Measurements from ENCODE around the gene ACSM2B. TPM values are rescaled to one million over a fixed set of nuclear protein-coding genes. Genes with fewer than 3 reads are reported as not detected.
A peak's percentile ranks its signal among the peaks of the same experiment; 100 is the strongest.
"Not testable (repeated sequence)": the region's sequence is repeated elsewhere in the genome, so short reads cannot be mapped to it uniquely, and the experiment has no call there.

The ACSM2B gene
- total RNA-seq, 1 experiment from 2014 or later: not detected

- no TSS peak for BruUV-seq (replicated peaks)
- H3K4me3 Mint-ChIP-seq (ENCODE audit: unreplicated experiment): no peak overlapping the region
Measured at GRCh38 chr16:20598832-20599469, 22.8 kb upstream of the ACSM2B start.

GRCh38 chr16:20595694-20596093, 19.5 kb upstream of the ACSM2B start:
- peaks cover 11% of the 10 kb centered on the region for H3K27me3 Mint-ChIP-seq (ENCODE audit: insufficient read depth, unreplicated experiment)
- H3K4me3 Mint-ChIP-seq (ENCODE audit: unreplicated experiment); POLR2A ChIA-PET; H3K36me3 Mint-ChIP-seq (ENCODE audit: insufficient read depth, unreplicated experiment); intact Hi-C loops (cut with micrococcal nuclease); CTCF ChIA-PET; BruUV-seq (replicated peaks); H3K4me1 Mint-ChIP-seq (ENCODE audit: insufficient read depth, unreplicated experiment); DNase-seq (ENCODE audit: unreplicated experiment); H3K27ac Mint-ChIP-seq (ENCODE audit: low read depth, unreplicated experiment): not testable (repeated sequence)
- peaks cover 16% of the 10 kb centered on the region for H3K9me3 Mint-ChIP-seq (ENCODE audit: unreplicated experiment)

More at GRCh38 chr16:20598832-20599469, 22.8 kb upstream of the ACSM2B start:
- intact Hi-C loops (cut with micrococcal nuclease): no loop called here
- DNase-seq (ENCODE audit: unreplicated experiment): no peak
- ChIA-PET POLR2A (interaction anchor here (0.7 kb wide), 1 partner anchor 11 kb away, joined by 4 read pairs; no protein-coding TSS in a partner anchor), CTCF (no interaction called here)
- no peaks in the 10 kb centered on the region for H3K27me3 Mint-ChIP-seq (ENCODE audit: insufficient read depth, unreplicated experiment)
- peaks cover 5% of the 10 kb centered on the region for H3K4me1 Mint-ChIP-seq (ENCODE audit: insufficient read depth, unreplicated experiment)
- no peak overlapping the region for H3K27ac Mint-ChIP-seq (ENCODE audit: low read depth, unreplicated experiment)
- no peak for TF ChIP-seq CTCF (IDR thresholded peaks at IDR 0.05; ENCODE audit: unreplicated experiment)
- peaks cover 8% of the 10 kb centered on the region for H3K9me3 Mint-ChIP-seq (ENCODE audit: unreplicated experiment)
- H3K36me3 Mint-ChIP-seq (ENCODE audit: insufficient read depth, unreplicated experiment): no peaks in the 10 kb centered on the region

GRCh38 chr16:20595068-20595467, 18.9 kb upstream of the ACSM2B start:
- POLR2A ChIA-PET; H3K27ac Mint-ChIP-seq (ENCODE audit: low read depth, unreplicated experiment): not testable (repeated sequence)
- H3K27me3 Mint-ChIP-seq (ENCODE audit: insufficient read depth, unreplicated experiment): peaks cover 11% of the 10 kb centered on the region

GRCh38 chr16:20592780-20593179, 16.6 kb upstream of the ACSM2B start:
- DNase-seq (ENCODE audit: unreplicated experiment); CTCF ChIA-PET; POLR2A ChIA-PET; H3K4me3 Mint-ChIP-seq (ENCODE audit: unreplicated experiment); H3K36me3 Mint-ChIP-seq (ENCODE audit: insufficient read depth, unreplicated experiment); intact Hi-C loops (cut with micrococcal nuclease); BruUV-seq (replicated peaks); H3K4me1 Mint-ChIP-seq (ENCODE audit: insufficient read depth, unreplicated experiment): not testable (repeated sequence)
- H3K9me3 Mint-ChIP-seq (ENCODE audit: unreplicated experiment): peaks cover 16% of the 10 kb centered on the region
- peaks cover 11% of the 10 kb centered on the region for H3K27me3 Mint-ChIP-seq (ENCODE audit: insufficient read depth, unreplicated experiment)
- peak overlapping the region; percentile 18 for H3K27ac Mint-ChIP-seq (ENCODE audit: low read depth, unreplicated experiment)

More at GRCh38 chr16:20595068-20595467, 18.9 kb upstream of the ACSM2B start:
- peaks cover 16% of the 10 kb centered on the region for H3K9me3 Mint-ChIP-seq (ENCODE audit: unreplicated experiment)
- BruUV-seq (replicated peaks); H3K4me3 Mint-ChIP-seq (ENCODE audit: unreplicated experiment); intact Hi-C loops (cut with micrococcal nuclease); H3K4me1 Mint-ChIP-seq (ENCODE audit: insufficient read depth, unreplicated experiment); CTCF ChIA-PET; DNase-seq (ENCODE audit: unreplicated experiment); H3K36me3 Mint-ChIP-seq (ENCODE audit: insufficient read depth, unreplicated experiment): not testable (repeated sequence)

- H3K27ac Mint-ChIP-seq (ENCODE audit: low read depth, unreplicated experiment); H3K36me3 Mint-ChIP-seq (ENCODE audit: insufficient read depth, unreplicated experiment); POLR2A ChIA-PET; DNase-seq (ENCODE audit: unreplicated experiment); H3K9me3 Mint-ChIP-seq (ENCODE audit: unreplicated experiment); H3K4me3 Mint-ChIP-seq (ENCODE audit: unreplicated experiment); intact Hi-C loops (cut with micrococcal nuclease); BruUV-seq (replicated peaks); H3K4me1 Mint-ChIP-seq (ENCODE audit: insufficient read depth, unreplicated experiment); CTCF ChIA-PET: not testable (repeated sequence)
- peaks cover 11% of the 10 kb centered on the region for H3K27me3 Mint-ChIP-seq (ENCODE audit: insufficient read depth, unreplicated experiment)
Measured at GRCh38 chr16:20589486-20589885, 13.3 kb upstream of the ACSM2B start.

GRCh38 chr16:20587645-20588074, 11.5 kb upstream of the ACSM2B start:
- BruUV-seq (replicated peaks); H3K9me3 Mint-ChIP-seq (ENCODE audit: unreplicated experiment); H3K4me3 Mint-ChIP-seq (ENCODE audit: unreplicated experiment); H3K4me1 Mint-ChIP-seq (ENCODE audit: insufficient read depth, unreplicated experiment); DNase-seq (ENCODE audit: unreplicated experiment); H3K27me3 Mint-ChIP-seq (ENCODE audit: insufficient read depth, unreplicated experiment); H3K36me3 Mint-ChIP-seq (ENCODE audit: insufficient read depth, unreplicated experiment); intact Hi-C loops (cut with micrococcal nuclease): not testable (repeated sequence)
- H3K27ac Mint-ChIP-seq (ENCODE audit: low read depth, unreplicated experiment): peak overlapping the region; percentile 46
- ChIA-PET POLR2A (interaction anchor here (0.6 kb wide), 1 partner anchor 11 kb away, joined by 4 read pairs; no protein-coding TSS in a partner anchor), CTCF (interaction anchor here (0.6 kb wide), 2 partner anchors 147 to 370 kb away, joined by 3 read pairs; no protein-coding TSS in a partner anchor)

- H3K9me3 Mint-ChIP-seq (ENCODE audit: unreplicated experiment); H3K27me3 Mint-ChIP-seq (ENCODE audit: insufficient read depth, unreplicated experiment); H3K4me1 Mint-ChIP-seq (ENCODE audit: insufficient read depth, unreplicated experiment); BruUV-seq (replicated peaks); H3K4me3 Mint-ChIP-seq (ENCODE audit: unreplicated experiment); intact Hi-C loops (cut with micrococcal nuclease); DNase-seq (ENCODE audit: unreplicated experiment); POLR2A ChIA-PET; CTCF ChIA-PET; H3K36me3 Mint-ChIP-seq (ENCODE audit: insufficient read depth, unreplicated experiment): not testable (repeated sequence)
- H3K27ac Mint-ChIP-seq (ENCODE audit: low read depth, unreplicated experiment): peak overlapping the region; percentile 46
Measured at GRCh38 chr16:20586716-20587115, 10.5 kb upstream of the ACSM2B start.

- POLR2A ChIA-PET; DNase-seq (ENCODE audit: unreplicated experiment); CTCF ChIA-PET; H3K4me1 Mint-ChIP-seq (ENCODE audit: insufficient read depth, unreplicated experiment); H3K27me3 Mint-ChIP-seq (ENCODE audit: insufficient read depth, unreplicated experiment); H3K4me3 Mint-ChIP-seq (ENCODE audit: unreplicated experiment); intact Hi-C loops (cut with micrococcal nuclease); H3K36me3 Mint-ChIP-seq (ENCODE audit: insufficient read depth, unreplicated experiment); BruUV-seq (replicated peaks); H3K27ac Mint-ChIP-seq (ENCODE audit: low read depth, unreplicated experiment); H3K9me3 Mint-ChIP-seq (ENCODE audit: unreplicated experiment): not testable (repeated sequence)
Measured at GRCh38 chr16:20586112-20586511, 9.9 kb upstream of the ACSM2B start.

Data from MCF 10A (cell line).